Glutamatergic neuron (in vitro differentiated cells): ENCODE results near the gene PIM3. TPM values are rescaled to one million over a fixed set of nuclear protein-coding genes. Genes with fewer than 3 reads are reported as not detected.

Source experiments
- DNase-seq: peaks from one replicate; pipeline ENCODE4 v3.0.0; 2022
- H3K27ac Mint-ChIP-seq: one replicate; pipeline ENCODE4 v1.8.0; 2020; ENCODE audit warnings: mild to moderate bottlenecking, mixed read lengths, inconsistent platforms; ENCODE audit not compliant: unreplicated experiment
- H3K27me3 Mint-ChIP-seq: one replicate; pipeline ENCODE4 v1.8.0; 2020; ENCODE audit warnings: mild to moderate bottlenecking, moderate library complexity, mixed read lengths, inconsistent platforms; ENCODE audit not compliant: unreplicated experiment
- H3K36me3 Mint-ChIP-seq: one replicate; pipeline ENCODE4 v1.8.0; 2020; ENCODE audit warnings: mild to moderate bottlenecking, mixed read lengths, inconsistent platforms; ENCODE audit not compliant: unreplicated experiment
- H3K4me1 Mint-ChIP-seq: one replicate; pipeline ENCODE4 v1.8.0; 2020; ENCODE audit warnings: mild to moderate bottlenecking, low read depth, mixed read lengths, inconsistent platforms; ENCODE audit not compliant: unreplicated experiment
- H3K4me3 Mint-ChIP-seq: one replicate; pipeline ENCODE4 v1.8.0; 2020; ENCODE audit warnings: mild to moderate bottlenecking, mixed read lengths, inconsistent platforms; ENCODE audit not compliant: unreplicated experiment
- H3K9me3 Mint-ChIP-seq: one replicate; pipeline ENCODE4 v1.8.0; 2020; ENCODE audit warnings: mild to moderate bottlenecking, moderate library complexity, mixed read lengths, inconsistent platforms; ENCODE audit not compliant: unreplicated experiment
- total RNA-seq: library from RNA; stranded (reverse); fragmentation: NEBNext Ultra II Directional; extraction: Animal tissue kit (Norgen Biotek cat#: 25700); gene quantifications from one replicate; pipeline ENCODE4 v1.2.1, GENCODE V29; 2021; ENCODE audit not compliant: unreplicated experiment
- TF ChIP-seq, protein P1 (sequence below): fragments of 200-600 bp; sonication (generic); IDR thresholded peaks from one replicate; pipeline ENCODE4 v1.5.0; 2021; ENCODE audit not compliant: partially characterized antibody, unreplicated experiment

PIM3 gene
- total RNA-seq, 1 donor from 2014 or later = 32.3 TPM

DNA sequence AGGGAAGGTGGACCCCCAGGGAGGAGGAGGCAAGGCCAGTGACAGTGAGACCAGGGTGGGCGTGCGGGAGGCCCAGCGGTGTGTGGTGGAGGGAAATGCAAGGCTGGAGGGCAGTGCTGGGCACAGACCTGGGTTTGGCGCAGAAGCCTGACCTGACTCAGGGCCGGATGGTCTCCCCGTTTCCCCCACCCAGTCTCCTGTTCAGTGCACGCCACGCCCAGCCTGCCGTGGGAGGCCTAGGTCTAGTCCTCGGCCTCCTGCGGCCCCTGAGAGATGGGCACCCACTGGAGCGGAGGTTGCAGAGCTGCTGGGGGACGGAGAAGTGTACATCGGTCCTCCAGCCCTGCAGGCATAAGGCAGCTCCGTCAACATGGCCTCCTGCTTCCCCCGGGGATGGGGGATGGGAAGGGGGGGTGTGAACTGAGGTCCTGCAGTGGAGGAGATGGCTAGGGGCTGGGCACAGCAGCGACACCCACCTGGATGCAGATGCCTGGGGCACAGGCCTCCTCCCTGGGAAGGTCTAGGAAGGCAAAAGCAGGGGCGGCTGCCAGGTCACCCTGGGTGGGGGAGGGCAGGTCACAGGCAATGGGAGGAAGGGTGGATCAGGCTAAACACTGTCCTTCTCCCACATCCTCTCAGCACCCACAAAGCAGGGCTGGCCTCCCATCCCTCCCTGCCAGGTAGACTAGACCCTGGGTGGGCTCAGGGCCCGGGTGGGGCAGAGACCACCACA is 36.1 kb downstream of the PIM3 start:
- Mint-ChIP-seq H3K27ac (no peak overlapping the region), H3K9me3 (peaks cover 2% of the 10 kb centered on the region), H3K4me3 (no peak overlapping the region), H3K36me3 (no peaks in the 10 kb centered on the region), H3K27me3 (peaks cover 9% of the 10 kb centered on the region), H3K4me1 (no peaks in the 10 kb centered on the region)
- no peak for DNase-seq
- TF ChIP-seq, protein P1, sequence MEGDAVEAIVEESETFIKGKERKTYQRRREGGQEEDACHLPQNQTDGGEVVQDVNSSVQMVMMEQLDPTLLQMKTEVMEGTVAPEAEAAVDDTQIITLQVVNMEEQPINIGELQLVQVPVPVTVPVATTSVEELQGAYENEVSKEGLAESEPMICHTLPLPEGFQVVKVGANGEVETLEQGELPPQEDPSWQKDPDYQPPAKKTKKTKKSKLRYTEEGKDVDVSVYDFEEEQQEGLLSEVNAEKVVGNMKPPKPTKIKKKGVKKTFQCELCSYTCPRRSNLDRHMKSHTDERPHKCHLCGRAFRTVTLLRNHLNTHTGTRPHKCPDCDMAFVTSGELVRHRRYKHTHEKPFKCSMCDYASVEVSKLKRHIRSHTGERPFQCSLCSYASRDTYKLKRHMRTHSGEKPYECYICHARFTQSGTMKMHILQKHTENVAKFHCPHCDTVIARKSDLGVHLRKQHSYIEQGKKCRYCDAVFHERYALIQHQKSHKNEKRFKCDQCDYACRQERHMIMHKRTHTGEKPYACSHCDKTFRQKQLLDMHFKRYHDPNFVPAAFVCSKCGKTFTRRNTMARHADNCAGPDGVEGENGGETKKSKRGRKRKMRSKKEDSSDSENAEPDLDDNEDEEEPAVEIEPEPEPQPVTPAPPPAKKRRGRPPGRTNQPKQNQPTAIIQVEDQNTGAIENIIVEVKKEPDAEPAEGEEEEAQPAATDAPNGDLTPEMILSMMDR = no peak

DNA sequence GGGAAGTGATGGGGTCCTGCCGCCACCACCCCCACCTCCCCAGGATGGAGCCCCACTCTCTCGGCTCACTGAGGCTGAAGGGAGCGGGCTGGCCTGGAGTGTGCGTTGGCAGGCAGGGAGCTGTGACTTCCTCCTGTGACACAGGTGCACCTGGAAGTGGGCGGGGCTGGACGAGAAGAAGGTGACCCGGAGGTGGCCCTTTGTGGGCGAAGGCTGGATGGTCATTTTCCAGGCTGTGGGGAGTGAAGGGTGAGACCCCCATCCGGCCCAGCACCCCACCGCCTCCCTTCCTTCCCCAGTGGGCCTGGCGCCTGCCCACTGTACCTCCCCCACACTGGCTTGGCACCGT is 36.7 kb downstream of the PIM3 start:
- Mint-ChIP-seq H3K36me3 (no peaks in the 10 kb centered on the region), H3K4me1 (no peaks in the 10 kb centered on the region), H3K9me3 (peaks cover 4% of the 10 kb centered on the region), H3K27me3 (peaks cover 14% of the 10 kb centered on the region), H3K4me3 (no peak overlapping the region), H3K27ac (no peak overlapping the region)
- no peak for DNase-seq
- TF ChIP-seq, protein P1 = no peak

DNA sequence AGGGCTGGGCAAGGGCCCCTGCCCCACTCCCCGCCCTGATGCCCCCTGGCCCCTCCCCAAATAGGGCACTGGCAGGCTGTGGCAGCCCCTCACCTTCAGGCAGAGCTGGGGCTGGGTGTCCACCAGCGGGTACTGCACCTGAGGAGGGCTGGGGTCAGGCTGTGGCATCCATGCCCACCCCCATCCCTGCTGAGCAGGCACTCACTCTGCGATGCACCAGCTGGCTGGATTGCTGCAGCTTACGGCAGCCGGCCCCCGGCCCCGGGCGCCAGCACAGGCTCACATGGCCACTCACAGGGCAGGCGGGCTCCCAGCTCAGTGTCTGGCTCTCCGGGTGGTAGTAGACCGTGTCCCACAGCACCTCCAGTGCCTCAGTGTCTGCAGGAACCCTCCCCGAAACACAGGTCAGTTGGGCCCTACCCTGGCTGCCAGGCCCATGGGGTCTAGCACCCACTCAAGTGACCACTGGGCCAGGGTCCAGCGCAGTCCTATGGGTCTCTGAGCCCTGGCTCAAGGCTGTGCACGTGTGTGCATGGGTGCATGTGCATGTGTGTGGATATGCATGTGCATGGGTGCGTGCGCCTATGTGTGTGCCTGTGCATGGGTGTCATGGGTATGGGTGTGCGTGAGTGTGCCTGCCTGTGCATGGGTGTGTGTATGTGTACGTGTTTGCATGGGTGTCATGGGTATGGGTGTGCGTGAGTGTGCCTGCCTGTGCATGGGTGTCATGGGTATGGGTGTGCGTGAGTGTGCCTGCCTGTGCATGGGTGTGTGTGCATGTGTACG is 37.6 kb downstream of the PIM3 start:
- no peaks in the 10 kb centered on the region for H3K4me1 Mint-ChIP-seq
- H3K27me3 Mint-ChIP-seq = peaks cover 15% of the 10 kb centered on the region
- no peak for DNase-seq
- no peak overlapping the region for H3K4me3 Mint-ChIP-seq
- TF ChIP-seq, protein P1 = no peak
- H3K36me3 Mint-ChIP-seq = no peaks in the 10 kb centered on the region
- peaks cover 6% of the 10 kb centered on the region for H3K9me3 Mint-ChIP-seq
- no peak overlapping the region for H3K27ac Mint-ChIP-seq

DNA sequence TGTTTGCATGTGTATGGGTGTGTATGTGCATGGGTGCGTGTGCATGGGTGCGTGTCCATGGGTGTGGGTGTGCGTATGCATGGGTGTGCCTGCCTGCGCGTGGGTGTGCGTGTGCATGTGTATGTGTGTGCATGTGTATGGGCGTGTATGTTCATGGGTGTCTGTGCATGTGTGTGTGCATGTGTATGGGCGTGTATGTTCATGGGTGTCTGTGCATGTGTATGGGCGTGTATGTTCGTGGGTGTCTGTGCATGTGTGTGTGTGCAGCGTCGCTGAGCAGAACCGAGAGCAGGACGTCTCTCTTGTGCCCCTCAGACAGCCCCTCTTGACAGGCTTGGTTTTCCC is 38.1 kb downstream of the PIM3 start:
- H3K27ac Mint-ChIP-seq = no peak overlapping the region

More for the DNA sequence above, 38.1 kb downstream of the PIM3 start:
- Mint-ChIP-seq H3K36me3 (no peaks in the 10 kb centered on the region), H3K4me1 (no peaks in the 10 kb centered on the region), H3K4me3 (no peak overlapping the region), H3K27me3 (peaks cover 15% of the 10 kb centered on the region), H3K9me3 (peaks cover 6% of the 10 kb centered on the region)
- no peak for DNase-seq
- TF ChIP-seq, protein P1 = no peak
